Measurements from ENCODE around the gene ADCK2.
"Not testable (repeated sequence)": the region's sequence is repeated elsewhere in the genome, so short reads cannot be mapped to it uniquely, and the experiment has no call there.

Gene ADCK2

DNA sequence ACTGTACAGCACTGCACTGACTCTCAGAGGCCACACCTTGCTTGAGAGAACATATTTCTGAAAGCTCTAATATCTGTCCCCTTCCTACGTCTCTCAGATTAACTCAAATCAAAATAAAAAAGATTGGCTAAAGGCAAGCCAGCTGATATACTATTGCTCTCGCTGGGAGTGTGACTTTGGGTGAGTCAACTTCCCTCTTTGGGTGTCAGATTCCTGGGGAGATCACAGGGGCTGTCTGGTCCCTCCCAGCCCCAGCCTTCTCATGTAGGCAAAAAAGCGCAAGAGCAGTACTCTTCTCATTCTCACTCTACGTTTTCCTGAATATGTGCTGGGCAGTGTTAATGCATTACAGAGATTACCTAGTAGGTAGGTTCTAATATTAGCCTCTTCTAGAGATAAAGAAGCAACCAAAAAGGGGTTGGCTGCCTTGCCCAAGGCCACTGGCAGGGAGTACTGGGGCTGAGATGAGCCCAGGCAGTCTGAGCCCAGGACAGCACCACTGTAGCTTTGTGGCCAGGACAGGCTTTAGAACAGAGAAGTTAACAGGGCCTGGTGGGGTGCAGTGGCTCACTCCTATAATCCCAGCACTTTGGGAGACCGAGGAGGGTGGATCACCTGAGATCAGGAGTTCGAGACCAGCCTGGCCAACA is 23.1 kb upstream of the ADCK2 start:
- DNase-seq: no peak

DNA sequence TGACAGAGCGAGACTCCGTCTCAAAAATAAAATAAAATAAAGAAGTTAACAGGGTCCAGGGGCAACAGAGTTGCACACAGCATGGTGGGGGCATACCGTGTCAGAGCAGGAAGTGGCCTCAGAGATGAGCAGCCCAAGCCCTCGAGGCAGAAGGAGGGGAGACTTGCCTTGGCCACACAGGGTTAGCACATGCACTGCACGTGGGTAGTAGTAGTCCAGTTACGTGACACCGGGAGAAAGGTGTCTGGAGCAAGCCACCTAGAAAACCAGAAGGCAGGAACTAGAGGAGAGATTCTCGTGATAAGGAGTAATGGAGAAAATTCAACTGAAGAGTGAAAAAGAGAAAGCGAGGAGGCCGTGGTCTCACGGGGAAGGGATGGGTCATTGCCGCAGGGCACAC is 22.4 kb upstream of the ADCK2 start:
- no peak for DNase-seq

DNA sequence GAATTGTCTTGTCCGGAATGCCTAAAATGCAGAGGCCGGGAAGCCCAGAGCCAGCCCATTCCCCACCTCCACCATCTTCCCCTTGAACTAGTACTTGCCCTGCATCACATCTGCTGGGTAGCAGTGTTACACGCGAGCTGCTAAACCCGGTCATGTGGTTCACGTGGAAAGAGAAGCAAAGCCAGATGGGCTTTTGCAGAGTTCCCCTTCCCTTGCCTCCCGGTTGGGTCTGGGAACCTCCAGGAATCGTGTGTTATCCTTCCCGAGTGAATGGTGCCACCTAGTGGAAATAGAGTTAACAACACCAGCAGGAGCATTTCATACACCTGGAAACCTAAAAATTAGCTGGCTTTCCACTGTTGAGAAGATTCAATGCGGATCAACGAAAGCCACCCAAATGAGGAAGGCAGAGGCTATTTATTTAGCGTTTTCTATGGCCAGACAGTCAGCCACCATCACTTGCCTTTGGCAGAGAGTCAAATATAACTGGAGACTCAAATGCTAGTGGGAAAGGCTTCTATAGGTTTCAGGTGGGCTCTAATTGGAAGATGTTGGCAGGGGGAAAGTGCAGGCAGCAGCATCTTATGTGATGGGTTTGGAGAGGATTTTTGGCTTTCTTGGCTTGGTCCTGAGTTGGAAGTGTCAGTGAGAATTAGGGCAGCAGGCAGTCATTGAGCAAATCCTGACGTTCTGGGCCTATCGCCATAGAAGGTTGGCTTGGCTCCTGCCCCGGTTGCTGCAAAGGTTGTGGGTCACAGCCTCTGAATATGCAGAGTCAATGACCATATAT is 19.2 kb upstream of the ADCK2 start:
- peak; percentile 28 for DNase-seq

DNA sequence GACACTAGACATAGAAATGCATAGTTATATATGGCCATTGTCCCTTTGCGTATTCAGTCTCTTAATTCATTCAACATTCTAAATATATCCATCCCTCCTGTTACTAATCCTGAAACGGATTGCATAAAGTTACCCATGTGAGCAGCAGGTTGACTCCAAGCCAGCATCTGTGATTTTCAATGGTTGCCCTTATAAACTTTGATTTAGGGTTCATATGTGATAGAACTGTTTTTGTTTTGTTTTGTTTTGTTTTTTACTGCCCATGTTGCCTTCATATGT is 18.7 kb upstream of the ADCK2 start:
- no peak for DNase-seq

DNA sequence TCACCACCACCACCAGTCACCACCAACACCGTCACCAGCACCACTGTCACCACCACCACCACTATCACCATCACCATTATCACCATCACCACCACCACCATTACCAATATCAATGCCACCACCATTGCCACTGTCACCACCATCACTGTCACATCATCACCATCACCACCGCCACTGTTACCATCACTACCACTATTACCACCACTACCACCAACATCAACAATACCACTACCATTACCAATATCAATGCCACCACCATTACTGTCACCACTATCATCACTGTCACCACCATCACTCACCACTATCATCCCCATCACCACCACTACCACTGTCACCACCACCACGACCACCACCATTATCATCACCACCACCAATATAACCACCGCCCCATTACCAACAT is 18.1 kb upstream of the ADCK2 start:
- no peak for DNase-seq

DNA sequence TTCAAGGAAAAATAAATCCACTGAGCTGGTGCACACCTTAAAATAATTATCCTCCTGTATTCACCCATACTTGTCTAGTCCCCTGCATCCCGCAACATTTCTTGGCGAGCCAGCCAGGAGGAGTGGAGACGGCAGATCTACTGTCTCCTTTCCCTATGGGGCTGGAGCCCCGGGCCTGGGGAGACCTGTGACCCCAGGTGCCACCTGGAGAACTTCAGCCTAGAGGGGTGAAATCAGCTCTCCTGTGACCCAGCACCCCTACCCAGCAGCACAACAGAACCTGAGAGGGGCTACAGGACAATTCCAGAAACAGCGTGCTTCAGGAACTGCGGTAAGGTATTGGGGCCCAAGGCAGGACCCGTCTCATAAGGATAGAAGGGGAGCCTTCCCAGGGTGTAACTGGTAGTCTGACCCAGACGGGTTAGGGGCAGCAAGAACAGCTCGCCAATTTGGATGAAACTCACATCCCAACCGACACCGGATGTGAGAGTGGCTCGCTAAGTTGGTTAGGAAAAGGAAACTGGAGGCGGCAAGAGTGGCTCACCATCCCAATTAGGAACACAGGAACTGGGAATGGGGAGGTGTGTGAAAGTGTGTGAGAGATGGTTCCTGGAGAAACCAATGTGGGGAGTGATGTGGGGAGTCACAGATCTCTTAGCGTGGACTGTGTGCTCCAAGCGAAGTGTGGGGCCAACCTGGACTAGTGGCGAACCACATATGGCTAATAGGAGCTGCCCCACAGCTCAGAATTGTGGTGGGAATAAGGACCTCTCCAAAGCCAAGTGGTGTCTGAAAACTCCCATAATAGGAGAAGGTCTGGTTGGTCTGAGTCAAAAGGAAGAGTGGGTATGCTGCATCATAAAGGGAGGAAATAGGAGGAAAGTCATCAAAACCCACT is 17.0 kb upstream of the ADCK2 start:
- DNase-seq: no peak

DNA sequence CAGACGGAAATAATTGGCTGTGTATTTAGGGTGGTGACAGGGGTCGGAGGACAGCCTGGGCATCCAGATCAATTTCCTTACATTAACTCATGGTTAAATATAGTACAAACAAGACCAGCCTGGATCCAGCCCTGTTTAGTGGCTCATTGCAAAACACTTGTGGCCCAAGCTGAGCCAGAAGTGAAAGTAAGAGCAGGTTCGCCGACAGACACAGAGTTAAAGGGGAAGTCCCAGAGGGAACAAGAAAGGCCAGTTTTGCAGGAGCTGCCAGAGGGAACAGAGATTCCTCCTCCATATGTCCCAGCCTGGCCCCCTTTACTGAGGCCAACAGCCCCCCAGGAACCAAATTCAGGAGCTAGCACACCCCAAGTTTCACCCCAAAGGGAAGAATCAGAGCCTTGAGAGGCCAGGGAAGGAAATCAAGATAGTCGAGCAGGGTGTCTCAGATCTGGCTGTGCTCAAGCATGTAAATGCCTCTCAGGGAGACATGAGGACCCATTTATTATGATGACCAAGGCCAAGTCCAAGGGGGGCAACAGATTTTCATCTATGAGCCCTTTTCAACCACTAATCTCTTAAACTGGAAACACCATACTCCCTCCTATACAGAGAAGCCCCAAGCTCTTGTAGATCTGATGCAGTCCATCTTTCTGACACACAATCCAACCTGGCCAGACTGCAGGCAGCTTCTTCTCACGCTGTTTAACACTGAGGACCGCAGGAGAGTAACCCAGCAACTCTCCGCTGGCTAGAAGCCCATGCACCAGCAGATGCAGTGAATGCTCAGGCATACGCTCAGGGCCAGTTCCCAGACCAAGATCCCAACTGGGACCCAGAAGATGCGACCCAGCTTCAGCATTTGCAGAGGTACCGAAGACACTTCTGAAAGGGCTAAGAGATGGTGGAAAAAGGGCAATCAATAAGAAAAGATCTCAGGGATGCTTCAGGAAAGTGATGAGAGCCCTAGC is 15.9 kb upstream of the ADCK2 start:
- DNase-seq: peak; percentile 50

DNA sequence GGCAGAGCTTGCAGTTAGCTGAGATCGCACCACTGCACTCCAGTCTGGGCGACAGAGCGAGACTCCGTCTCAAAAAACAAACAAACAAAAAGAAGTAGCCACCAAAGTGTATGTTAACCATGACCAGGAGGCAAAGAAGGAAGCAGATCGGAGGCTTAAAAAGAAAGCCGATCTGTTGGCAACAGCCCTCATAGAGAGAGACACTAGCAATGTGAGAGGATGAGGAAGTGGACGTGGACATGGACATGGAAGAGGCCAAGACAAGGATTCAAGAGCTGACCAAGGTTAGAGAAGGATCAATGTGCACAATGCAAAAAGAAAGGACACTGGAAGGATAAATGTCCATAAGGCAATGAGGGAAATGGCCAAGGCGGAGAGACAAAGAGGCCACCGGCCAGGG is 14.9 kb upstream of the ADCK2 start:
- DNase-seq: no peak

DNA sequence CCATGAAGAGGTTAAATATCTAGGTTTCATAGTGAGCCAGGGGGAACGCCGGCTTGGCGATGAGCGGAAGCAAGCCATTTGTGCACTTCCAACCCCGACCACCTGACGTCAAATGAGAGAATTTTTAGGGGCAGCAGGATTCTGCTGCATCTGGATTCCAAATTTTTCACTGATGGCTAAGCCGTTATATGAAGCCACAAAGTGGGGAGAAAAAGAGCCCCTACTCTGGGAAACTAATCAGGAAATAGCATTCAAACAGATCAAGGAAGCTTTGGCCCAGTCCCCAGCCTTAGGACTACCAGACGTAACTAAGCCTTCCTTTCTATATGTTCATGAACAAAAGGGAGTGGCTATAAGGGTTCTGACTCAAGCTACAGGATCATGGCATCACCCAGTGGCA is 12.9 kb upstream of the ADCK2 start:
- DNase-seq: no peak

DNA sequence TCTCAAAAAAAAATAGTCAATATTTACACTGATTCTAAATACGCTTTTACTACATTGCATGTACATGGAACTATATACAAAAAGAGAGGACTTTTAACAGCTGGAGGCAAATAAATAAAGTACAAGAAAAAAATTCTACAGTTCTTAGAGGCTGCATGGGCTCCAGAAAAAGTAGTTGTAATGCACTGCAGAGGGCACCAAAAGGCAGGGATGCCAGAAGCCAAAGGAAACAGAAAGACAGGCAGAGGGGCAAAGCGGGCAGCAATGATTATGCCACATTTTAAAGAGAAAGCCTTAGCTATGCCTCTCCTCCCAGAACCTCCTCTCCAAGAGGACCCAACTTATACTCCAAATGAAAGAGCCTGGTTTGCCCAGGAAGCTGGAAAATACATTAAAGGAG is 11.6 kb upstream of the ADCK2 start:
- DNase-seq: no peak

DNA sequence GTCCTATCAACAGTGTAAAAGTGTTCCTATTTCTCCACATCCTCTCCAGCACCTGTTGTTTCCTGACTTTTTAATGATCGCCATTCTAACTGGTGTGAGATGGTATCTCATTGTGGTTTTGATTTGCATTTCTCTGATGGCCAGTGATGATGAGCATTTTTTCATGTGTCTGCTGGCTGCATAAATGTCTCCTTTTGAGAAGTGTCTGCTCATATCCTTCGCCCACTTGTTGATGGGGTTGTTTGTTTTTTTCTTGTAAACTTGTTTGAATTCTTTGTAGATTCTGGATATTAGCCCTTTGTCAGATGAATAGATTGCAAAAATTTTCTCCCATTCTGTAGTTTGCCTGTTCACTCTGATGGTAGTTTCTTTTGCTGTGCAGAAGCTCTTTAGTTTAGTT is 9.8 kb upstream of the ADCK2 start:
- not testable (repeated sequence) for DNase-seq

DNA sequence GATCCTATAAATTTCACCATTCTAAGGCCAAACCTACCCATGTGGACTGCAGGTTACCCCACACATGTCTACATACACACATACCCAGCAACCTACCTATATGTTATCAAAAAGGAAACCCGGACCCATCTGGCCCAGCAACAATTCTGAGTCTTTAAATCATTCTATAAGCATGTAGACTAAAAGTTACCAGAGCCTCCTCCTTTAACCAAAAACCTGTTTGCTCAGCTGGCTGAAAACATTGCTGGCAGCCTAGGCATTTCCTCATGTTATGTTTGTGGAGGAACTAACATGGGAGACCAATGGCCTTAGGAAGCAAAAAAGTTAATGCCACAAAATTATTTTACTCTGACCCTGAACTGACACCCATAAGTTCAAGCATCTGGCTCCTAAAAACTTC is 5.3 kb upstream of the ADCK2 start:
- no peak for DNase-seq

DNA sequence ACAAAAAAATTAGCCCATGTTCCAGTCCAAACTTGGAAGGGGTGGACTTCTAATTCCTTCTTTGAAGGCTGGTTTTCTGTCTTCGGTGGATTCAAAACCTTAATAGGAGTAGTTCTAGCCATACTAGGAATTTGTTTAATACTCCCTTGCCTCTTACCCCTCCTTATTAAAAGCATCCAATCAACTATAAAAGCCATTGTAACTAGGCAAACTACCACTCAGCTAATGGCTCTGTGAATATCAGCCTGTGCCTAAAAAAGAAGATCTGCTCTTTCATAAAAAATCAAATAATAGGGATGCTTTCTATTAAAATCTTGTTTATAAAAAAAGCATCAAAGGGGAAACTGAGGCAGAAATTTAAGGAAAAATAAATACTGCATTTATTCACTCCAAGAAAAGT is 4.1 kb upstream of the ADCK2 start:
- no peak for DNase-seq

DNA sequence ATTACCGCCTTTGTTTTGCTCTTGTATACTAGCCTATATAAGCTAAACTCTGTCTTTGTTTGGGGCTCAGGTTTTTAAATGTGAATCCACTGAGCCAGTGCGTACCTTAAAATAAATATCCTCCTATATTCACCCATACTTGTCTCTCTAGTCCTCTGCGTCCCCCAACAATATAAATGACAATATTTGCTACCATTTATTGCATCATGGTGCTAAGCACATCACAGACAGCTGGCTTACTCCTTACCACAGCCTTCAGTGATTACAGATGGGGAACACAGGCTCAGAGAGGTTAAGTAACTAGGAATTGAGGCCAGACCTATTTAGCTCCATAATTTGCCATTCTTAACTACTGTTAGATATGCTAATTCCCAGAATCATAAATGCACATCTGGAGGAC is 3.4 kb upstream of the ADCK2 start:
- no peak for DNase-seq

DNA sequence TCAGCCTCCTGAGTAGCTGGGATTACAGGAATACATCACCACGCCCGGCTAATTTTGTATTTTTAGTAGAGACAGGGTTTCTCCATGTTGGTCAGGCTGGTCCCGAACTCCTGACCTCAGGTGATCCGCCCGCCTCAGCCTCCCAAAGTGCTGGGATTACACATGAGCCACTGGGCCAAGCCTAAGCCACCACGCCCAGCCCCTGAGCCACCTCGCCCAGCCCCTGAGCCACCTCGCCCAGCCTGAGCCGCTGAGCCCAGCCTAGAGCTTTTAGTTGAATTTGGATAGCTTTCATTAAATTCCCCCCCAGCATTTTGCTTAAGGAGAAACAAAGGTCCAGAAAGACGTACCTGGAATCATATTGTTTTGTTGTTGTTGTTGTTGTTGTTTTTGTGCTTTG is 2.9 kb upstream of the ADCK2 start:
- not testable (repeated sequence) for DNase-seq

DNA sequence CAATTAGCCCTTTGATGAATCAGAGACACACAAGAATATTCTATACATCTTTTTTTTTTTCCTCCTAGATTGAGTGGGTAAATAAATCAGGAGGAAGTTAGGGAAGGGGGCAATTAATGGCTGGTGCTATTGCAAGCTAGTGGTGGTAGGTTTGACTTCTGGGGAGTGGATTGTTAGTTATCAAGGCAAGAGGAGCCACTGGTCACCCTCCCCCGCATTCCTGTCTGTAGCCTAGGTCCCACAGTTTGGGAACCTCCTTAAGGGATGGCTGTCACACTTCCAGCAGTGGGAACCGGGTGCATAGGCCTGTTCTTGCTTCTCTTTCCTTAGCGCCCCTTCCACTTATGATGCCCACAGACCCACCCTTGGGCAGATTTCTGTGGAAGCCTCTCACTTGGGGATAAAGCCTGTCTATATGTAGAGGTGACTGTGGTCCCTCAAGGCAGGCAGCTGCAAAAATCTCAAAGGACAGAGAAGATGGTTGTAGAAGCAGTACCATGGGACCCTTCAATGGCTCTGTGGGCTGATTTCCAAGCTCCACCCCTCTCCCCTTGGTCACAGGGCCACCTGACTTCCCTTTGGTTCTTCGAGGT is 2.3 kb upstream of the ADCK2 start:
- DNase-seq: no peak

DNA sequence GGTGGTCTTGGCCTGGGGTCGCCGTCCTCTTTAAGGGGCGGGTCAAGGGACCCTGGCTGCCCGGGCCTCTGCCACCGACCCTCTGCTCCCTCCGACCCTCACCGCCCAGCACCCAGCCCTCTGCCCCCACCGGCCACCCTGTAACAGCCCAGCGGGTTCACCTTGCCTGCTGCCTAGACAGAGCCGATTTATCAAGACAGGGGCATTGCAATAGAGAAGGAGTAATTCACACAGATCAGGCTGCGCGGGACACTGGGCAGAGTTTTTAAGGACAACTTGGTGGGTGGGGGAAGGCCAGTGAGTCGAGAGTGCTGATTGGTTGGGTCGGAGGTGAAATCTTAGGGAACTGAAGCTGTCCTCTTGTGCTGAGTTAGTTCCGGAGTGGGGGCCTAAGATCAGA is 779 bp upstream of the ADCK2 start:
- no peak for DNase-seq

DNA sequence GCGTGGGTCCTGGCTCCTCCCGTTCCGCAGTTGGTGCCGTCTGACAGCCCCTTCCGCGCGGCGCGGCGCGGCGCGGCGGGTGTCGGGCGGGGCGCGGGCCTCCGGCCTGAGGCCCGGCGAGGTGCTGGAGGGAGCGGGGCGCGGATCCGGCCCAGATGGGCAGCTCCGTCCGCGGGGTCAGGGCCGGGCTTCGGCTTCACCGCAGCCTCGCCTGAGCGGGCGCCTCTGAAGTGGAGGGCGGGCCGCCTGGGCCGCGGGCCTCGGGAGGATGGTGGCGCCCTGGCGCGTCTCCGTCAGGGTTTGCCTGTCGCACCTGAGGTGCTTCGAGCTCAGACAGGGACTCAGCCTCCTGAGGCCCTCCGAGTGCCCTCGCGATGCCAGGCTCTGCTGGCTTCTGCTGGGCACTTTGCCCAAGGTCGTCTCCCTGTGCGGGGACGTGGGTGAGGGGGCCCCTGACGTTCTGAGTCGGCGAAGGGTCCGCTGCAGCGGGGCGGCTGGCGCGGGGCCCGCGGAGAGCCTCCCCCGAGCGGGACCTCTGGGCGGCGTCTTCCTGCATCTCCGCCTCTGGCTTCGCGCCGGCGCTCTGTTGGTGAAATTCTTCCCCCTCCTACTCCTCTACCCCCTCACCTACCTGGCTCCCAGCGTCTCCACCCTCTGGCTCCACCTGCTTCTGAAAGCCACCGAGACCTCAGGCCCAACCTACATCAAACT is 473 bp downstream of the ADCK2 start:
- peak; percentile 70 for DNase-seq

DNA sequence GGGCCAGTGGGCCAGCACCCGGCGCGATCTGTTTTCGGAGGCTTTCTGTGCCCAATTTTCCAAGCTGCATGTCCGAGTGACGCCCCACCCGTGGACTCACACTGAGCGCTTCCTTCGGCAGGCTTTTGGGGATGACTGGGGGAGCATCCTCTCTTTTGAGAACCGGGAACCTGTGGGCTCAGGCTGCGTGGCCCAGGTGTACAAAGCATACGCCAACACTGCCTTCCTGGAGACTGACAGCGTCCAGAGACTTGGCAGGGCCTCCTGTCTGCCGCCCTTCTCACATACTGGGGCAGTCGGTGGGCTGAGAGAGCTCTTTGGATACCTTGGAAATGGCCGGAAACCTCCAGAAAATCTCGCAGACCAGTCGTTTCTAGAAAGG is 1.0 kb downstream of the ADCK2 start:
- no peak for DNase-seq

DNA sequence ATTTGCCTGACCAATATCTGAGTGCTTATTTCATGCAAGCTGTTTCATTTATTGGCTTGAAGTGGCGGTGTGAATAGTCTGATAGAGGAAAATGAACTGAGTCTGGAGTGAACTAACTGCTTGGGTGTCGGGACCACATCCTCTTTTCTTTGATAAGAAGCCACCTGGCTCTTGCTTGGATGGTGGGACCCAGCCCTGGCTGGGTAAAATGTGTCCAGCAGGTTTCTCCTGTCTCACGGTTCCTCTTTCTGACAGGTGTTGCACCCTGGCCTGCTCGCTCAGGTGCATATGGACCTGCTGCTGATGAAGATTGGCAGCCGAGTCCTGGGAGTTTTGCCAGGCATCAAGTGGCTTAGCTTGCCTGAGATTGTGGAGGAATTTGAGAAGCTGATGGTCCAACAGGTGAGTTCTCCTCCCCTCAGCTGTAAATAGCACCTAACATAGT is 1.6 kb downstream of the ADCK2 start:
- DNase-seq: no peak

DNA sequence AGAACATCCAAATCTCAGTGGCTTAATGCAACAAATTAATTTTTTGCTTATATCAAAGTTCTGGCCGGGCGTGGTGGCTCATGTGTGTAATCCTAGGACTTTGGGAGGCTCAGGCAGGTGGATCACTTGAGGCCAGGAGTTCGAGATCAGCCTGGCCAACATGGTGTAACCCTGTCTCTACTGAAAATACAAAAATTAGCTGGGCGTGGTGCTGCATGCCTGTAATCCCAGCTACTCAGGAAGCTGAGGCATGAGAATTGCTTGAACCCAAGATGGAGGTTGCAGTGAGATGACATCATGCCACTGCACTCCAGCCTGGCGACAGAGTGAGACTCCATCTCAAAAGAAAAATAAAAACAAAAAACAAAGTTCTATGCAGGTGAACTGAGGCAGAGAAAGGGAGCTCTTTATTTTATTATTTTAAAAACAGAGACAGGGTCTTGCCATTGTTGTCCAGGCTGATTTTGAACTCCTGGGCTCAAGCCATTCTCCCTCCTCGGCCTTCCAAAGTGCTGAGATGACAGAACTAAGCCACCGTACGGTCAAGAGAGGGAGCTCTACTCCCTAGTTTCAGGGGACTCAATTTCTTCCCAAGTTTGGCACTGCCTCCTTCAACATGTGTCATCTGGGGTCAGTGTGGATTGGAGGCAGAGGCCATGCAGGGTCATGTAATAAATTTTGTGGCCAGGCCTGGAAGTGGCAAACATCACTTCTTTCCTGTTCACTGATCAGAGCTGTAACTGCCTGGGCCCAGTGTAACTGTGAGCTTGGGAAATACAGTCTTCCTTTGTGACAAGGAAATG is 2.4 kb downstream of the ADCK2 start:
- DNase-seq: no peak

Measured in stimulated activated CD4-positive, alpha-beta T cell treated with anti-CD3 and anti-CD28 coated beads, Interleukin-15, amount 100 ng/mL, for 24 hours (primary cell).